Mucosa of descending colon (tissue), 3 donors: ENCODE measurements around the gene TMEM123. TPM values are rescaled to one million over a fixed set of nuclear protein-coding genes. Genes with fewer than 3 reads are reported as not detected.
A peak's percentile ranks its signal among the peaks of the same experiment; 100 is the strongest.

Experiments used
- ATAC-seq: fragments of 200-7000 bp; cut with Tn5 transposase; one replicate; pipeline ENCODE4 v1.9.1; 2020; ENCODE audit warnings: mild to moderate bottlenecking, moderate library complexity
- DNase-seq, 3 donors: peaks; one replicate each; pipeline ENCODE4 v3.0.0-alpha.2; 2020
- H3K36me3 ChIP-seq: fragments of 200-600 bp; one replicate; pipeline ENCODE4 v1.8.0; 2021; ENCODE audit warnings: low read depth, mild to moderate bottlenecking
- H3K4me1 ChIP-seq: fragments of 200-600 bp; one replicate; pipeline ENCODE4 v1.8.0; 2021; ENCODE audit warnings: low read depth, mild to moderate bottlenecking
- H3K4me3 ChIP-seq: fragments of 200-600 bp; one replicate; pipeline ENCODE4 v1.8.0; 2021; ENCODE audit warnings: mild to moderate bottlenecking
- H3K9me3 ChIP-seq: fragments of 200-600 bp; one replicate; pipeline ENCODE4 v1.8.0; 2021; ENCODE audit warnings: mild to moderate bottlenecking
- intact Hi-C, 2 donors: fragments of 100-400 bp; cut with DNase I in 1 of 2; cut with micrococcal nuclease in 1 of 2; formaldehyde crosslinking; loops; one replicate each; pipeline versions ENCODE4 v1.11.0 to v1.11.1; 2022; cut with DNase I, micrococcal nuclease
- total RNA-seq, 3 donors: library from RNA; stranded (reverse); fragmentation: NEBNext Ultra II Directional in 2 of 3; extraction: Animal tissue kit (Norgen Biotek cat#: 25700) in 2 of 3; gene quantifications; one replicate each; pipeline versions ENCODE4 v1.2.1 to v1.2.4, GENCODE V29; 2021 to 2023
- TF ChIP-seq, protein P1 (sequence below): fragments of 200-600 bp; IDR thresholded peaks from one replicate; pipeline ENCODE4 v1.8.0; 2022; ENCODE audit warnings: antibody characterized with exemption, mild to moderate bottlenecking
- donor health status: DM: no; HTN: no; CAD: no; lungs with moderate emphysema.
- donor health status: DM: no; HTN: no; CAD: no.
- donor health status: DM: no; HTN: yes; CAD: no.

The TMEM123 gene
- total RNA-seq, 3 donors from 2014 or later: 153 to 205 (median 157) TPM

GRCh38 chr11:102478673-102479299, 26.2 kb upstream of the TMEM123 start:
- DNase-seq (no peak), ATAC-seq (peak; percentile 20)
- H3K4me3 ChIP-seq: no peak overlapping the region
- intact Hi-C loops: no loop called here
- peaks cover 9% of the 10 kb centered on the region for H3K4me1 ChIP-seq
- no peaks in the 10 kb centered on the region for H3K36me3 ChIP-seq
- TF ChIP-seq, protein P1, sequence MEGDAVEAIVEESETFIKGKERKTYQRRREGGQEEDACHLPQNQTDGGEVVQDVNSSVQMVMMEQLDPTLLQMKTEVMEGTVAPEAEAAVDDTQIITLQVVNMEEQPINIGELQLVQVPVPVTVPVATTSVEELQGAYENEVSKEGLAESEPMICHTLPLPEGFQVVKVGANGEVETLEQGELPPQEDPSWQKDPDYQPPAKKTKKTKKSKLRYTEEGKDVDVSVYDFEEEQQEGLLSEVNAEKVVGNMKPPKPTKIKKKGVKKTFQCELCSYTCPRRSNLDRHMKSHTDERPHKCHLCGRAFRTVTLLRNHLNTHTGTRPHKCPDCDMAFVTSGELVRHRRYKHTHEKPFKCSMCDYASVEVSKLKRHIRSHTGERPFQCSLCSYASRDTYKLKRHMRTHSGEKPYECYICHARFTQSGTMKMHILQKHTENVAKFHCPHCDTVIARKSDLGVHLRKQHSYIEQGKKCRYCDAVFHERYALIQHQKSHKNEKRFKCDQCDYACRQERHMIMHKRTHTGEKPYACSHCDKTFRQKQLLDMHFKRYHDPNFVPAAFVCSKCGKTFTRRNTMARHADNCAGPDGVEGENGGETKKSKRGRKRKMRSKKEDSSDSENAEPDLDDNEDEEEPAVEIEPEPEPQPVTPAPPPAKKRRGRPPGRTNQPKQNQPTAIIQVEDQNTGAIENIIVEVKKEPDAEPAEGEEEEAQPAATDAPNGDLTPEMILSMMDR: no peak
- no peaks in the 10 kb centered on the region for H3K9me3 ChIP-seq

GRCh38 chr11:102476812-102477211, 24.2 kb upstream of the TMEM123 start:
- no peaks in the 10 kb centered on the region for H3K36me3 ChIP-seq
- TF ChIP-seq, protein P1: no peak
- no peaks in the 10 kb centered on the region for H3K9me3 ChIP-seq
- peak; percentile 63 to 86 (median 67) for DNase-seq
- H3K4me1 ChIP-seq: peaks cover 18% of the 10 kb centered on the region
- no peak overlapping the region for H3K4me3 ChIP-seq
- ATAC-seq: peak; percentile 89
- intact Hi-C loops: no loop called here

DNA sequence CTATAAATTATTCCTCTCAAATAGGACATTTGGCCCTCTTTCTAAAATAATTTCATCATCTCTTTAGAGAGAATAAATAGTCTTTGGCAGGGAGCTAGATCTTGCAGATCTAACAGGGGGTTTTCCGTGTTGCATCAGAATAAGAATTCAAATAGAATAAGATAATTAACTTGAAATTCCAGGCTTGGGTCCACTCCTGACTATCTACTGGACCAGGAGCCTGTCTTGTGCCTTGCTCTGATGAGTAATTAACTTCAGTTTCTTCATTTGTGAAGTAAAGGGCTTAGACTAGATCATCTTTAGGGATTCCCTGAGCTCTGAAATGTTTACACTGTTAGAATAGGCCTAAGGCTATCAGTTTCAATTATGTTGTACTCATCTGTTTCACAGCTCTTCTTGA, 23.5 kb upstream of the TMEM123 start:
- intact Hi-C loops: no loop called here
- Histone ChIP-seq H3K4me1 (peaks cover 18% of the 10 kb centered on the region), H3K9me3 (no peaks in the 10 kb centered on the region), H3K4me3 (no peak overlapping the region), H3K36me3 (no peaks in the 10 kb centered on the region)
- DNase-seq: no peak
- TF ChIP-seq, protein P1: no peak
- no peak for ATAC-seq

- DNase-seq (peak; percentile 85 to 89 (median 89)), ATAC-seq (peak; percentile 94)
- Histone ChIP-seq H3K36me3 (no peaks in the 10 kb centered on the region), H3K9me3 (no peaks in the 10 kb centered on the region), H3K4me3 (no peak overlapping the region), H3K4me1 (peaks cover 23% of the 10 kb centered on the region)
- intact Hi-C loops: no loop called here
- TF ChIP-seq, protein P1: no peak
Observed at GRCh38 chr11:102473543-102473942, 21.0 kb upstream of the TMEM123 start.

DNA sequence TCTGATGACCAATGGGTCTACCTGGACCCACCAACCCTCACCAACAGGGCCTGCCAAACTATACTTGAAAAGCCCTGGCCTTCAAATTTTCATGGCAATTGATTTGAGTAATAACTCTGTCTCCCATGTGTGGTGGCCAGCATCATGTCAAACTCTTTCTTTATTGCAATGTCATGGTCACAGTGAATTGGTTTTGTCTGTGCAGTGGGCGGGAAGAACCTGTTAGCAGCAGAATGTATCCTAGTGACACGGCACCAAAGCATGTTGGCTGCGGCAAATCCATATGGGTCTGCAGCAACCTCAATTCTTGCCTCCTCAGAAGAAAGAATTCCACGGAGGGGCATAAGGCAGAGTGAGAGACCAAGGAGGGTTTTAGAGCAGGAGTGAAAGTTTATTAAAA, 19.6 kb upstream of the TMEM123 start:
- TF ChIP-seq, protein P1: no peak
- Histone ChIP-seq H3K4me1 (peaks cover 34% of the 10 kb centered on the region), H3K36me3 (no peaks in the 10 kb centered on the region), H3K4me3 (no peak overlapping the region), H3K9me3 (no peaks in the 10 kb centered on the region)
- intact Hi-C loops: no loop called here
- DNase-seq (no peak), ATAC-seq (no peak)

DNA sequence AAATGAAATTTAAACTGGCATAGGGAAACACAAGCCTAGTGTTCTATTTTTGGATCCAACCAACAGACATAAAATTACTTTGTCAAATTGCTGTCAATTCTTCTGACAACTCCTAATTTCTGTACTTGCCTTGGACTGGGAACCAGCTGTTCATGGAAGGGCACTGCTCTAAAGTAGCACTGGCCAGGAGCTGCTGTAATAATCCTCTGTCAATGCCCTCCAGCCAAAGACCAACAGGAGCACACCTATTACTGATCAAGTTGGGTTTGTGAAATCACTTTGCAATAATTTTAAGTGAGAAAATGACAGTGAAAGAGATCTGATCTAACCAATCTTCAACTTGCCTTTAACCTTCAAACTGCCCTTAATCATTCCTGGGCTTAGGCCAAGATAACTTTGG, 18.9 kb upstream of the TMEM123 start:
- TF ChIP-seq, protein P1: no peak
- Histone ChIP-seq H3K9me3 (no peaks in the 10 kb centered on the region), H3K4me1 (peaks cover 34% of the 10 kb centered on the region), H3K36me3 (no peaks in the 10 kb centered on the region), H3K4me3 (no peak overlapping the region)
- no peak for ATAC-seq
- DNase-seq: no peak
- intact Hi-C loops: no loop called here
